Measurements from ENCODE around the gene NBEAL1. TPM values are rescaled to one million over a fixed set of nuclear protein-coding genes. Genes with fewer than 3 reads are reported as not detected.

NBEAL1 gene
- total and polyA plus RNA-seq, 2 experiments from 2014 or later = 13.3 to 21.8 TPM

GRCh38 chr2:203052539-203052938, 37.9 kb downstream of the NBEAL1 start (continued):
- TF ChIP-seq ZNF462 (CRISPR knock-in tag; IDR thresholded peaks at IDR 0.05) (no peak), EZH2phosphoT487 (IDR thresholded peaks at IDR 0.05; ENCODE audit: unreplicated experiment) (no peak), POLR2AphosphoS5 (IDR thresholded peaks at IDR 0.05; ENCODE audit: low read depth) (no peak), REST (IDR thresholded peaks at IDR 0.05; ENCODE audit: unreplicated experiment) (no peak), ZNF331 (CRISPR knock-in tag; IDR thresholded peaks at IDR 0.05; ENCODE audit: low read depth) (no peak), NANOG (IDR thresholded peaks at IDR 0.05; ENCODE audit: borderline replicate concordance) (no peak), ZNF114 (CRISPR knock-in tag; IDR thresholded peaks at IDR 0.05) (no peak)

Measured in GM23338 (cell line).